Neural progenitor cell (in vitro differentiated cells): ENCODE results near the gene ABTB2.

Source experiments
- EZH2 ChIP-seq: fragments of 200-600 bp; sonication (generic); IDR thresholded peaks from 2 replicates; pipeline ENCODE4 v1.6.1; 2017; ENCODE audit warnings: antibody characterized with exemption, mild to moderate bottlenecking, moderate library complexity
- EZH2phosphoT487 ChIP-seq: fragments of 200-600 bp; sonication (generic); IDR thresholded peaks from 2 replicates; pipeline ENCODE4 v1.6.1; 2017; ENCODE audit warnings: antibody characterized with exemption
- TF ChIP-seq, protein P1 (sequence below): fragments of 200-600 bp; sonication (generic); IDR thresholded peaks from 2 replicates; pipeline ENCODE4 v1.5.1; 2017; ENCODE audit warnings: antibody characterized with exemption, mild to moderate bottlenecking

- TF ChIP-seq, protein P1, sequence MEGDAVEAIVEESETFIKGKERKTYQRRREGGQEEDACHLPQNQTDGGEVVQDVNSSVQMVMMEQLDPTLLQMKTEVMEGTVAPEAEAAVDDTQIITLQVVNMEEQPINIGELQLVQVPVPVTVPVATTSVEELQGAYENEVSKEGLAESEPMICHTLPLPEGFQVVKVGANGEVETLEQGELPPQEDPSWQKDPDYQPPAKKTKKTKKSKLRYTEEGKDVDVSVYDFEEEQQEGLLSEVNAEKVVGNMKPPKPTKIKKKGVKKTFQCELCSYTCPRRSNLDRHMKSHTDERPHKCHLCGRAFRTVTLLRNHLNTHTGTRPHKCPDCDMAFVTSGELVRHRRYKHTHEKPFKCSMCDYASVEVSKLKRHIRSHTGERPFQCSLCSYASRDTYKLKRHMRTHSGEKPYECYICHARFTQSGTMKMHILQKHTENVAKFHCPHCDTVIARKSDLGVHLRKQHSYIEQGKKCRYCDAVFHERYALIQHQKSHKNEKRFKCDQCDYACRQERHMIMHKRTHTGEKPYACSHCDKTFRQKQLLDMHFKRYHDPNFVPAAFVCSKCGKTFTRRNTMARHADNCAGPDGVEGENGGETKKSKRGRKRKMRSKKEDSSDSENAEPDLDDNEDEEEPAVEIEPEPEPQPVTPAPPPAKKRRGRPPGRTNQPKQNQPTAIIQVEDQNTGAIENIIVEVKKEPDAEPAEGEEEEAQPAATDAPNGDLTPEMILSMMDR = no peak
- TF ChIP-seq EZH2 (no peak), EZH2phosphoT487 (no peak)
Observed at GRCh38 chr11:34340653-34341052, 17.2 kb downstream of the ABTB2 start.
